ENCODE measurements around the gene ZNF525. TPM values are rescaled to one million over a fixed set of nuclear protein-coding genes. Genes with fewer than 3 reads are reported as not detected.
A peak's percentile ranks its signal among the peaks of the same experiment; 100 is the strongest.

ZNF525 gene
- total and polyA plus RNA-seq, 7 donors, result 0.18 to 2.1 (median 1.3) TPM

- intact Hi-C loops (cut with DNase I), result loop anchor here in 1 of 2 donors (10.0 kb wide), 1 partner anchor 171 kb away; the partner anchor contains the start of gene ZNF665
- 0 to 1% (median 1%) methylated on average over 19 to 32 of the region's 32 CpGs for WGBS, 3 donors
- no peaks in the 10 kb centered on the region for H3K36me3 ChIP-seq (ENCODE audit: insufficient read depth in 1 of 2, low read depth in 1 of 2)
Observed at GRCh38 chr19:53365899-53366493, 491 bp downstream of the ZNF525 start.

GRCh38 chr19:53372196-53372595 lies 6.7 kb downstream of the ZNF525 start:
- Histone ChIP-seq H3K27ac (no peak overlapping the region), H3K27me3 (ENCODE audit: insufficient read depth in 3 of 3, low read length in 2 of 3) (peaks cover 0 to 3% (median 0%) of the 10 kb centered on the region in 3 donors), H3K4me3 (no peak overlapping the region), H3K4me1 (no peaks in the 10 kb centered on the region), H3K9me3 (no peaks in the 10 kb centered on the region), H3K36me3 (ENCODE audit: insufficient read depth in 1 of 2, low read depth in 1 of 2) (peaks cover 0 to 2% of the 10 kb centered on the region in 2 donors)
- intact Hi-C loops (cut with DNase I), result no loop called here
- ATAC-seq (no peak), DNase-seq (no peak)
- WGBS, 3 donors, result 47 to 64% (median 50%) methylated on average over 4 of the region's 4 CpGs
- TF ChIP-seq CTCF (IDR thresholded peaks at IDR 0.05), result no peak

More at GRCh38 chr19:53365899-53366493, 491 bp downstream of the ZNF525 start:
- H3K4me3 ChIP-seq, result peak overlapping the region; percentile 76
- peak; percentile 14 to 57 for DNase-seq
- peak overlapping the region; percentile 46 for H3K27ac ChIP-seq
- H3K27me3 ChIP-seq (ENCODE audit: insufficient read depth in 3 of 3, low read length in 2 of 3), result peaks cover 0 to 3% (median 0%) of the 10 kb centered on the region in 3 donors
- TF ChIP-seq CTCF (IDR thresholded peaks at IDR 0.05), result no peak
- H3K4me1 ChIP-seq, result no peaks in the 10 kb centered on the region
- ATAC-seq, result peak in 1 of 4 donors; percentile 52
- H3K9me3 ChIP-seq, result no peaks in the 10 kb centered on the region

- H3K27ac ChIP-seq, result no peak overlapping the region
- no peak for ATAC-seq
Observed at GRCh38 chr19:53374288-53374687, 8.8 kb downstream of the ZNF525 start.

GRCh38 chr19:53374743-53375142 lies 9.2 kb downstream of the ZNF525 start:
- H3K27ac ChIP-seq, result no peak overlapping the region
- intact Hi-C loops (cut with DNase I), result no loop called here
- DNase-seq, result no peak
- no peaks in the 10 kb centered on the region for H3K9me3 ChIP-seq
- H3K4me3 ChIP-seq, result no peak overlapping the region
- 93 to 100% (median 93%) methylated on average over 1 of the region's 1 CpG for WGBS, 3 donors
- peaks cover 2 to 4% of the 10 kb centered on the region in 2 donors for H3K36me3 ChIP-seq (ENCODE audit: insufficient read depth in 1 of 2, low read depth in 1 of 2)
- no peaks in the 10 kb centered on the region for H3K4me1 ChIP-seq
- no peak for ATAC-seq
- no peak for TF ChIP-seq CTCF (IDR thresholded peaks at IDR 0.05)
- H3K27me3 ChIP-seq (ENCODE audit: insufficient read depth in 3 of 3, low read length in 2 of 3), result no peaks in the 10 kb centered on the region

More at GRCh38 chr19:53374288-53374687, 8.8 kb downstream of the ZNF525 start:
- Histone ChIP-seq H3K36me3 (ENCODE audit: insufficient read depth in 1 of 2, low read depth in 1 of 2) (peaks cover 2 to 4% of the 10 kb centered on the region in 2 donors), H3K9me3 (no peaks in the 10 kb centered on the region), H3K4me3 (no peak overlapping the region), H3K27me3 (ENCODE audit: insufficient read depth in 3 of 3, low read length in 2 of 3) (no peaks in the 10 kb centered on the region), H3K4me1 (no peaks in the 10 kb centered on the region)
- 59 to 72% (median 68%) methylated on average over 3 of the region's 3 CpGs for WGBS, 3 donors
- TF ChIP-seq CTCF (IDR thresholded peaks at IDR 0.05), result no peak
- no peak for DNase-seq
- intact Hi-C loops (cut with DNase I), result no loop called here

GRCh38 chr19:53381376-53381775 lies 15.9 kb downstream of the ZNF525 start:
- 97 to 100% (median 97%) methylated on average over 3 of the region's 3 CpGs for WGBS, 3 donors
- Histone ChIP-seq H3K9me3 (peaks cover 48% of the 10 kb centered on the region), H3K27ac (no peak overlapping the region), H3K4me3 (no peak overlapping the region), H3K36me3 (ENCODE audit: insufficient read depth in 1 of 2, low read depth in 1 of 2) (peaks cover 2 to 16% of the 10 kb centered on the region in 2 donors), H3K4me1 (no peaks in the 10 kb centered on the region), H3K27me3 (ENCODE audit: insufficient read depth in 3 of 3, low read length in 2 of 3) (no peaks in the 10 kb centered on the region)
- intact Hi-C loops (cut with DNase I), result no loop called here
- no peak for DNase-seq
- no peak for ATAC-seq
- no peak for TF ChIP-seq CTCF (IDR thresholded peaks at IDR 0.05)

All from psoas muscle (tissue), 8 donors.